ENCODE results near the gene NAA38. TPM values are rescaled to one million over a fixed set of nuclear protein-coding genes. Genes with fewer than 3 reads are reported as not detected.

Gene NAA38
- 349 and 437 TPM in 2 replicates for polyA plus RNA-seq

GRCh38 chr17:7856811-7857712 is at the start of gene NAA38:
NAA38 (minus strand) TSS chr17:7857559; CDS start chr17:7857463, 96 bp downstream.

GRCh38 chr17:7888184-7888920 is 31.0 kb upstream of the NAA38 start, which contains the start of gene CHD3:
CHD3 (plus strand) TSS chr17:7888789; CDS start chr17:7889001, 212 bp downstream.

GRCh38 chr17:7857713-7858521 is 558 bp upstream of the NAA38 start, which contains the start of gene CYB5D1:
CYB5D1 (plus strand) TSS chr17:7858003; CDS start chr17:7858135, 132 bp downstream.

GRCh38 chr17:7854851-7855659 is 2.3 kb downstream of the NAA38 start, which contains the start of gene TMEM88:
TMEM88 (plus strand) TSS chr17:7855066; CDS start chr17:7855075, 9 bp downstream.

GRCh38 chr17:7833795-7834541 is 23.4 kb downstream of the NAA38 start, which contains the start of gene KDM6B:
KDM6B (plus strand) TSS chr17:7834217; CDS start chr17:7845555, 11,338 bp downstream.

Other genes starting within 250 kb of the NAA38 start
- 7.1 and 20.3 TPM in 2 replicates for gene FXR2, start 242.7 kb downstream of the NAA38 start, polyA plus RNA-seq
- 107 and 126 TPM in 2 replicates for gene SAT2, start 229.7 kb downstream of the NAA38 start, polyA plus RNA-seq
- gene SHBG, start 227.4 kb downstream of the NAA38 start, polyA plus RNA-seq: 2.5 TPM in 1 of 2 replicates, not detected in the other
- gene ATP1B2, start 206.6 kb downstream of the NAA38 start, polyA plus RNA-seq: 56.0 and 70.0 TPM in 2 replicates
- 3.0 and 3.7 TPM in 2 replicates for gene TP53, start 170.1 kb downstream of the NAA38 start, polyA plus RNA-seq
- gene WRAP53, start 169.1 kb downstream of the NAA38 start, polyA plus RNA-seq: 1.1 and 1.4 TPM in 2 replicates
- 2.8 TPM in 1 of 2 replicates, not detected in the other for gene EFNB3, start 152.4 kb downstream of the NAA38 start, polyA plus RNA-seq
- 0.16 TPM in 1 of 2 replicates, not detected in the other for gene DNAH2, start 139.8 kb downstream of the NAA38 start, polyA plus RNA-seq
- 0.12 and 0.13 TPM in 2 replicates for gene KDM6B, start 23.3 kb downstream of the NAA38 start, polyA plus RNA-seq
- gene TMEM88, start 2.5 kb downstream of the NAA38 start, polyA plus RNA-seq: 0.30 TPM in 1 of 2 replicates, not detected in the other
- gene CYB5D1, start 444 bp upstream of the NAA38 start, polyA plus RNA-seq: 3.8 and 6.4 TPM in 2 replicates
- gene CHD3, start 31.2 kb upstream of the NAA38 start, polyA plus RNA-seq: 4.2 and 5.0 TPM in 2 replicates
- 0.75 and 0.94 TPM in 2 replicates for gene RNF227, start 58.7 kb upstream of the NAA38 start, polyA plus RNA-seq
- 0.58 TPM in 1 of 2 replicates, not detected in the other for gene KCNAB3, start 72.3 kb upstream of the NAA38 start, polyA plus RNA-seq
- gene TRAPPC1, start 74.4 kb upstream of the NAA38 start, polyA plus RNA-seq: 321 and 349 TPM in 2 replicates
- 0.53 and 3.7 TPM in 2 replicates for gene CNTROB, start 74.6 kb upstream of the NAA38 start, polyA plus RNA-seq
- not detected in 2 replicates for gene GUCY2D, start 145.1 kb upstream of the NAA38 start, polyA plus RNA-seq
- gene ALOX15B, start 181.5 kb upstream of the NAA38 start, polyA plus RNA-seq: not detected in 2 replicates
- 1.2 TPM in 1 of 2 replicates, not detected in the other for gene ALOX12B, start 230.2 kb upstream of the NAA38 start, polyA plus RNA-seq